ENCODE results near the gene ZNF607.
"Not testable (repeated sequence)": the region's sequence is repeated elsewhere in the genome, so short reads cannot be mapped to it uniquely, and the experiment has no call there.

Gene ZNF607

GRCh38 chr19:37719111-37719926 lies at the start of gene ZNF607:
TSS of gene ZNF607 (minus strand) at chr19:37719761. CDS start at chr19:37711618, 8,143 bp downstream.
- peak; percentile 77 for FAIRE-seq

GRCh38 chr19:37763488-37763887 lies 43.9 kb upstream of the ZNF607 start:
- FAIRE-seq: no peak

DNA sequence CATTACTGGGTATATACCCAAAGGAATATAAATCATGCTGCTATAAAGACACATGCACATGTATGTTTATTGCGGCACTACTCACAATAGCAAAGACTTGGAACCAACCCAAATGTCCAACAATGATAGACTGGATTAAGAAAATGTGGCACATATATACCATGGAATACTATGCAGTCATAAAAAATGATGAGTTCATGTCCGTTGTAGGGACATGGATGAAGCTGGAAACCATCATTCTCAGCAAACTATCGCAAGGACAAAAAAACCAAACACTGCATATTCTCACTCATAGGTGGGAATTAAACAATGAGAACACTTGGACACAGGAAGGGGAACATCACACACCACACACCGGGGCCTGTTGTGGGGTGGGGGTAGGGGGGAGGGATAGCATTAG lies 38.1 kb upstream of the ZNF607 start:
- not testable (repeated sequence) for FAIRE-seq

- no peak for FAIRE-seq
These were observed 18.8 kb upstream of the ZNF607 start for GRCh38 chr19:37738371-37738770.

DNA sequence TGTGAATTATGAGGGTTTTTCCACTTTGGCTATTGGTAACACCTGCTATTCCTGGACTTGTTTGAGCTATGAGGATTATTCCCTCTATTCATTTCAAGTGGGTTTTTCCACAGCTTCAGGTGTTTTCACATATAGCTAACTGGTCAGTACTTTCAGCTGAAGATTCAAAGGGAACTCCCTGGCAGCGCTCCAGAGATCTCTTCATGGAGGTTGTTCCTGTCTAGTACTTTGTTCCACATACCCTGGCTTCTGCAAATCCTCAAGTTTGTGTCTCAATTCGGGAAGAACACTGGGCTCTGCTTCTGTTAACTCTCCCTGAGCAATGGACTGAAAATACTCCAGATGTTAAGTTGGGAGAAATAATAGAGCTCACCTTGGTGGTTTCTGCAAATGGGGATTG lies 5.6 kb upstream of the ZNF607 start:
- no peak for FAIRE-seq

DNA sequence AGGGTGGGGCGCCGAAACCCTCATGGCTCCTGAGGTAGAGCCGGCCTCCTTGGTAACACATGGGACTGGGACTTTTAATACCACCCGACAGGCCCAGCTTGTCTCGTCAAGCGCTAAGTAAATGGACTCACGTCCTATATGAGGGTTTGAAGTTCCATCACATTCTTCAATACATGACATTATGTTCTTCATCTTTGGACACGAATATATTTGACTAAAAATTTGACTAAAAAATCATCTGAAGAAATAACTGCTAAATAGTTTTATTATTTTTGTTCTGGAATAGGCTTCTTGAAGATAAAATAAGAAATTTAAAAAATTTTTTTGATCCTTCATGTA lies 335 bp upstream of the ZNF607 start:
- FAIRE-seq: peak; percentile 67

GRCh38 chr19:37718304-37718703 lies 1.3 kb downstream of the ZNF607 start:
- no peak for FAIRE-seq

DNA sequence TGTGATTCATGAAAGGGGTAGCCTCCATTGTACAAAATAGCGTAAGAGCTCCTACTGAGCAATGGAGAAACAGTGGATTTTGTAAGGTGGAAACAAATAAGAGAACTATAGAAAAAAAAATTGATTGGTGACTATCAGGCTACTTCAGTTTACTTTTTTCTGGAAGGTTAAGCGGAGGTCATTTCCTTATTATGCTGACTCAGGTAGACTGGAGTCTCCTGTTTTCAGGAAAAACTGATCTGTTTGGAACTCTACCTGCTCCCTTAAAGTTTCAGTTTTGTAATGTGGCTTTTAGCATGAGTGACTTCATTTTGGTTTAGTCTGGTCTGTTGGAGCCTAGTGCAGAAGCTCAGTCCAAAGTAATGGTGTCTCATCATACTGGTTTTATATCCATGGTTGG lies 3.4 kb downstream of the ZNF607 start:
- no peak for FAIRE-seq

DNA sequence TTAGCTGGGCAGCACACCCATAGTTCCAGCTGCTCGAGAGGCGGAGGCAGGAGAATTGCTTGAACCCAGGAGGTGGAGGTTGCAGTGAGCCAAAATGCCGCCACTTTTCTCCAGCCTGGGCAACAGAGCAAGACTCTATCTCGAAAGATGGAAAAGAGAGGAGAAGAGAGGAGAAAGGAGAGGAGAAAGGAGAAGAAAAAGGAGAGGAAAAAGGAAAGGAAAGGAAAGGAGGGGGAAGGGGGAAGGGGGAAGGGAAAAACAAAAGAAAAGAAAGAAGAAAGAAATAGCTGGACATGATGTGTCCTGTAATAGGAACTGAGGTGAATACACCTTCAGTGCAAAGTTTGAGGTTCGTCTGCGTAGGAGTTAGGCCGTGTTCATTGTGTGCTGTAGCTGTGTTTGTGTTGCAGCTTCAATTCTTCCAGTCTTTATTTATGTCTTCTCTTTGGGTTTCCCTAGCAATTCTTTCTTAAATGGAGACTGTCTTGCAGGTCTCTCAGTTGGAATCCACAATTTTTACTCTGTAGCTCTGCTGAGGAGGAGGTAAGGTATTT lies 13.4 kb downstream of the ZNF607 start:
- no peak for FAIRE-seq

- FAIRE-seq: no peak
These were observed 20.5 kb downstream of the ZNF607 start for GRCh38 chr19:37699057-37699456.

- no peak for FAIRE-seq
These were observed 21.3 kb downstream of the ZNF607 start for GRCh38 chr19:37698216-37698615.

DNA sequence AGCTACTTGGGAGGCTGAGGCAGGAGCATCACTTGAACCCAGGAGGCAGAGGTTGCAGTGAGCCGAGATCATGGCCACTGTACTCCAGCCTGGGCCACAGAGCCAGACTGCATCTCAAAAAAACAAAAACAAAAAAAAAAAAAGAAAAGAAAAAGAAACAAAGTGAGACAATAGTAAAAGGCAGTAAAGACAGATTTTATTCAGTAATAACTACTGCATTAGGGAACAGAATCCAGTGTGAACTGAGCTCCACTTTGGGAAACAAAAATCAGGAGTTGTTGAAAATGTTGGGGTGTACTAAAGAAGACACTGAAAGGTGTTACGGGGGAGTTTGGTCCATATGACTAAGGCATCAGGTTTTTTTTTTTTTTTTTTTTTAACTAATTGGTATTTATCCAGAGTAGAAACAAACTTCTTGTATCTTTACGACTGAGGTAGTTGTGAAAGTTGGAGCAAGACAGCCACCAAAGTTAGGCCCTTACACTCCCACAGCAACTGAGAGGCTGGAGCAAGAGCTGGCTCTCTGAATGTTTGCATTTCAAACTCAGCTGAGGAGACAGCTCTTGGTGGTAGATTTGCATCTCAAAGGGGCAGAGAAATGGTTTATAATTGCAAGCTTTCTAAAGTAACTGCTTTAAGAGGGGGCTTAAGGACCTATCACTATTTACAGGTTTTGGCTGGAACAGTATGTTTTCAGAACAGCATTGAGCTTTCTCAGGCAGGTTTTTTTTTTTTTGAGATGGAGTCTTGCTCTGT lies 24.2 kb downstream of the ZNF607 start:
- FAIRE-seq: no peak

GRCh38 chr19:37692956-37693620 lies 26.5 kb downstream of the ZNF607 start:
- no peak for FAIRE-seq

- peak; percentile 23 for FAIRE-seq
These were observed 27.6 kb downstream of the ZNF607 start for GRCh38 chr19:37691881-37692504.

- no peak for FAIRE-seq
These were observed 36.0 kb downstream of the ZNF607 start for GRCh38 chr19:37683520-37683919.

DNA sequence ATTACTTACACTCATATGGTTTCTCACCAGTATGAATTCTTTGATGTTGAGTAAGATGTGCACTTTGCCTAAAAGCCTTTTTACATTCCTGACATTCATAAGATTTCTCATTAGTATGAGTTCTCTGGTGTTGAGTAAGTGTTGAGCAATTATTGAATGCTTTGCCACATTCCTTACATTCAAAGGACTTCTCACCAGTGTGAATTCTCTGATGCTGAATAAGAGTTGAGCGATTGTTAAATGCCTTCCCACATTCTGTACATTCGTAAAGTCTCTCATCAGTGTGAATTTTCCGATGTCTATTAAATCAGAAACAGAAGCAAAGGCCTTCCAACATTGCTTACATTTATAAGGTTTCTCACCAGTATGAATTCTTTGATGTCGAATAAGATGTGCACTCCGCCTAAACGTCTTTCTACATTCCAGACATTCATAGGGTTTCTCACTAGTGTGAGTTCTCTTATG lies 50.1 kb downstream of the ZNF607 start:
- no peak for FAIRE-seq

GRCh38 chr19:37657157-37657556 lies 62.4 kb downstream of the ZNF607 start:
- FAIRE-seq: not testable (repeated sequence)

DNA sequence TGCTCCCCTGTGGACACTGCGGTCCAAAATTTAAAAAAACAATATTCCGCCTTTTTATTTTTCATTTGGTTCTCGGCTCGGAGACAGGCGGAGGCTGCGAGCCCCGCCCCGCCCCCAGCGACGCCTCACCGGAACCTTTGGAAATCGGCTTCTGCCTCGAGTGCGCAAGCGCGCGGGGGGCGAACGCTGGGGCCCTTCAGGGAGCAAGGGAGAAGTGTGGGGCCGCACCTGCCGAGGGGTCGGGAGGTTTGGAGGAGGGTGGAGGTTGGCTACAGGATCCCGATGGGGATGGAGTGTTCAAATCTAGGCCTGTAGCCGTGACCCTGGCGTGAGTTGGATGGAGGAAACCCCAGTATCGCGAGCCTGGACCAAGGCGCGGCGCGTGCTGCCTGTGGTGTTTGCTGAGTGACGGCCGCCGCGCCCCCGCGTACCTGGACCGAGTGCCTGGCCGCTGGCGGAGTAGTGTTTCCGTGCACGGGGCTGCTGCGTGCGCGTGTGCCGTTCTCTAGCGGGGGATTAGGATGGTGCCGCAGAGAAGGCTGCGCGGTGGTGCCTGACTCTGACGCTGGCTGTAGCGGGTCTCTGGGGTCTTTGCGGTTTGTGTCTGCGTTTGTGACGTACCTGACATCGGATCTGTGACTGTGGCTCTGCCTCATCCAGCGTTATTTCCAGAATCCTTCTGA lies 63.7 kb downstream of the ZNF607 start:
- FAIRE-seq: no peak

DNA sequence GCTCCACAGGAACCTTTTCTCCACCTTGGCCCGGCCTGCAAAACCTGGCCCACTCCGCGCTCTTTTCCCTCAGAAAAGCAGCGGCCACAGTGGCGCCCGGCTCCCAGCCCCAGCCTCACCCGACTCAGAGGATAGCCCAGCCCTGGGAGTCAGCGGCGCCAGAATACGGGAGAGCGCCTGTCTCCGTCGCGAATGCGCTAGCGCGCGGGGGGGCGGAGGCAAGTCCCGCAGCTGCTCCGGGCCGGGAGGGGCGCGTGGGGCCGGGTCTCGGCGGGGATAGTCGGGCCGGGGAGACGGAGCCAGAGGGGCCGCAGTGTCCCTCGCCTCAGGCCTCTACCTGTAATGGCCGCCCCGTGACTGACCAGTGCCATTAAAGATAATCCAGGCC lies 64.3 kb downstream of the ZNF607 start, which contains the start of gene ZFP30:
ZFP30 (minus strand) TSS at position 165 of the 388 bp plus-strand sequence. CDS start 7,643 bp downstream, outside the sequence.
- no peak for FAIRE-seq

DNA sequence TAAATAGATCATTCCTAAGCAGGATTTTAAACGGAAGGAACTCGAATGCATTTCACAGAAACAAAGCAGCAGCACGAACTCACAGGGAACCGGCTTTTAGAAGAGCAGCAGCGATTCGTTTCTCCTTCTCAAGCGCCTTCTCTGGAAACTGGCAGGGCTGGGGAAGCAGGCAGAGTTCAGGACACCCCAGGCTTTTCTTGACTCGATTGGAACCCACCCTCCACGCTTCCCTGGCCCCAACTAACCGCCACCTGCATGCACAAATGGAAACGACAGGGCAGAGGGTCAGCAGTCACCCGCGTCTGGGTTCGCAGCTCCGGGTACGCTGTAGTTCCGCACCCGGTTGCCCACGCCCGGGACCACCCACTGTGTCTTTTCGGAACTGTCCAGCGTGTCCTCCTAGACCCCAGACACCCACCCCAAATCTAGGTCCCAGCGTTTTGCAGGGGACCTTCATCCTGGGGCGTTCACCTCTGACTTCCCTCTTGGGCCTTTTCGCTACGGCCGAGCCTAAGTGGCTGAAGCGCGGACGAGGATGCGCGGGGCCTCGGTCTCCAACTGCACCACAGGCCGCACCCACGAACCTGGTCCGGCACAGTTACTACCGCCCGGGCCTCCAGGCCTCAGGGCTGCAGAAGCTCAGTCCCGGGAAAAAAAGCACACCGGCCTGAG lies 64.8 kb downstream of the ZNF607 start:
- no peak for FAIRE-seq

- FAIRE-seq: no peak
These were observed 65.4 kb downstream of the ZNF607 start for GRCh38 chr19:37654118-37654517.

All from endometrium (tissue), 2 donors.